Uterus (tissue), 2 donors: ENCODE measurements around the gene DHRS12.

Source experiments
- CTCF ChIP-seq, 4 experiments: fragments of 200-600 bp in 2 of 4; fragments of 450-650 bp in 2 of 4; sonication (generic) in 2 of 4; IDR thresholded peaks; one replicate each; pipeline ENCODE4 v1.5.1; 2016 to 2019; ENCODE audit warnings: antibody characterized with exemption in 4 of 4, mild to moderate bottlenecking in 2 of 4, moderate library complexity in 1 of 4
- POLR2A ChIP-seq, 2 donors: fragments of 450-650 bp; IDR thresholded peaks; one replicate each; pipeline ENCODE4 v1.6.1; 2016; ENCODE audit warnings: antibody characterized with exemption in 2 of 2, mild to moderate bottlenecking in 1 of 2, moderate library complexity in 1 of 2

GRCh38 chr13:51772781-51773180, 31.2 kb downstream of the DHRS12 start:
- TF ChIP-seq POLR2A (IDR thresholded peaks at IDR 0.05) (no peak), CTCF (IDR thresholded peaks at IDR 0.05) (no peak)
